Activated CD4-positive, alpha-beta memory T cell treated with anti-CD3 and anti-CD28 coated beads, Interleukin-2, amount 10 ng/mL, durations not matched to agents 7 days and 5 days (primary cell): Measurements from ENCODE around the gene ARIH2. TPM values are rescaled to one million over a fixed set of nuclear protein-coding genes. Genes with fewer than 3 reads are reported as not detected.

ENCODE experiments used
- CTCF ChIA-PET: fragments of 350-600 bp; sonication (Branson Sonifier 250); formaldehyde crosslinking; loops from one replicate; lab custom pipeline; 2021; ENCODE audit warnings: antibody characterized with exemption, inconsistent platforms; lab: Charles Lee
- POLR2A ChIA-PET: fragments of 350-600 bp; sonication (Branson Sonifier 250); formaldehyde crosslinking; loops from one replicate; lab custom pipeline; 2021; ENCODE audit warnings: antibody characterized with exemption; lab: Charles Lee
- DNase-seq: peaks from one replicate; pipeline ENCODE4 v3.0.0-alpha.2; 2020
- H3K27ac Mint-ChIP-seq: one replicate; pipeline ENCODE4 v1.8.0; 2021; ENCODE audit warnings: mild to moderate bottlenecking, mixed read lengths
- H3K27me3 Mint-ChIP-seq: one replicate; pipeline ENCODE4 v1.8.0; 2021; ENCODE audit warnings: mixed read lengths
- H3K36me3 Mint-ChIP-seq: one replicate; pipeline ENCODE4 v1.8.0; 2021; ENCODE audit warnings: low read depth, mixed read lengths
- H3K4me1 Mint-ChIP-seq: one replicate; pipeline ENCODE4 v1.8.0; 2021; ENCODE audit warnings: mixed read lengths
- H3K4me3 Mint-ChIP-seq: one replicate; pipeline ENCODE4 v1.8.0; 2021; ENCODE audit warnings: mild to moderate bottlenecking, mixed read lengths
- H3K9me3 Mint-ChIP-seq: one replicate; pipeline ENCODE4 v1.8.0; 2021; ENCODE audit warnings: mixed read lengths
- total RNA-seq, 2 experiments: library from RNA; stranded (reverse); gene quantifications; one replicate each; pipeline ENCODE4 v1.2.3, GENCODE V29; 2021

ARIH2 gene
- total RNA-seq, 2 experiments from 2014 or later = 100 TPM

GRCh38 chr3:48957006-48957705 is 38.5 kb downstream of the ARIH2 start:
- no peaks in the 10 kb centered on the region for H3K27me3 Mint-ChIP-seq
- peaks cover 26% of the 10 kb centered on the region for H3K36me3 Mint-ChIP-seq
- POLR2A ChIA-PET = interaction anchor here (0.8 to 0.9 kb wide), 2 partner anchors 38 to 137 kb away, joined by 3 read pairs; partner anchors contain the start of genes ARIH2 and QRICH1
- no peak overlapping the region for H3K27ac Mint-ChIP-seq
- DNase-seq = no peak
- CTCF ChIA-PET = interaction anchor here (0.6 kb wide), 1 partner anchor 35 kb away, joined by 3 read pairs; no protein-coding TSS in a partner anchor
- H3K4me1 Mint-ChIP-seq = peaks cover 5% of the 10 kb centered on the region
- no peak overlapping the region for H3K4me3 Mint-ChIP-seq
- no peaks in the 10 kb centered on the region for H3K9me3 Mint-ChIP-seq

DNA sequence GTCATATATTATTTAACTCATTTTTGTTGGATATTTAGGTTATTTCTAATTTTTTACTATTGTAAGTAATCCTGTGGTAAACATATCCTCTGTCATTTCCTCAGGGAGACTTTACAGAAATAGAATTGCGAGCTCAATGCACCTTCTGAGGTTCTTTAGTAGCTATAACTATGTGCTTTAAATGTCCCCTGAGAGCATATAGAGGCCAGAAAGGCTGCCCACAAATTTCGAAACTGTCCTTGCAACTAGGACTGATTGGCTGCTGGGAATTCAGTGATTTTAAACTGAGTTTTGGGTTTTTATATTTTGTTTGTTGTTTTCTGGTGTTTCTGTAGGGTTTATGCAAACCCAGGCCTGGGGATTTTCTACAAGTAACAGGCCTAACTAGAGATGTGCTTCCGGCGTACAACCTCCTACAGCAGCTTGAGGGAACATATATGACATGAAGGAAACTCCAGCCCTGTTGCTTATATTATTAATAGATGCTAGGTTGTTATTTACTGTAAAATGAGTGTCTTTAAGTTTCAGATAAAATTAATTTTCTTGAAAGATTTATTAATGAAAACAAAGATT is 42.3 kb downstream of the ARIH2 start:
- ChIA-PET POLR2A (no interaction called here), CTCF (interaction anchor here (0.5 to 2.2 kb wide), 4 partner anchors 11 to 986 kb away, joined by 3 to 7 read pairs (median 4); no protein-coding TSS in a partner anchor)
- Mint-ChIP-seq H3K36me3 (peaks cover 26% of the 10 kb centered on the region), H3K27me3 (no peaks in the 10 kb centered on the region), H3K27ac (no peak overlapping the region), H3K4me3 (no peak overlapping the region), H3K4me1 (peaks cover 4% of the 10 kb centered on the region), H3K9me3 (no peaks in the 10 kb centered on the region)
- DNase-seq = no peak

DNA sequence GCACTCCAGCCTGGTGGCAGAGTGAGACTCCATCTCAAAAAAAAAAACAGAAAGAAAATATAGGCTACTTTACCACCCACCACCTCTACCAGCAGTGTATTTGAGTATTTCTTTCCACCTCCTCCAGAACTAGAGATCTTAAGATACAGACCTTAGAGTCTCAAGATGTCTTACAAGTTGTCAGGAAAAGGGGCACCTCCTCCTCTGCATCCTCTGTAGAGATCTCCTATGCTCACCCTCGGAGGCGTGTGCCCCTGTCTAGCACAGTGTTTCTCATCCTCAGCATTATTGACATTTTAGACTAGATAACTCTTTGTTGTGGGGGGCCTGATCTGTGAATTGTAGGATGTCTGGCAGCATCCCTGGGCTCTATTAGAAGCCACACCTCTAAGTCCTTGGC is 43.7 kb downstream of the ARIH2 start:
- Mint-ChIP-seq H3K9me3 (no peaks in the 10 kb centered on the region), H3K4me3 (no peak overlapping the region), H3K4me1 (peaks cover 18% of the 10 kb centered on the region), H3K27ac (peak overlapping the region; percentile 47), H3K36me3 (peaks cover 31% of the 10 kb centered on the region), H3K27me3 (no peaks in the 10 kb centered on the region)
- DNase-seq = no peak
- POLR2A ChIA-PET = no interaction called here
- CTCF ChIA-PET = no interaction called here

- H3K9me3 Mint-ChIP-seq = no peaks in the 10 kb centered on the region
- H3K4me3 Mint-ChIP-seq = no peak overlapping the region
- no peaks in the 10 kb centered on the region for H3K27me3 Mint-ChIP-seq
- peaks cover 19% of the 10 kb centered on the region for H3K4me1 Mint-ChIP-seq
- H3K36me3 Mint-ChIP-seq = peaks cover 29% of the 10 kb centered on the region
- no peak for DNase-seq
- no peak overlapping the region for H3K27ac Mint-ChIP-seq
- ChIA-PET POLR2A (no interaction called here), CTCF (no interaction called here)
These were observed 44.3 kb downstream of the ARIH2 start for GRCh38 chr3:48962939-48963338.

DNA sequence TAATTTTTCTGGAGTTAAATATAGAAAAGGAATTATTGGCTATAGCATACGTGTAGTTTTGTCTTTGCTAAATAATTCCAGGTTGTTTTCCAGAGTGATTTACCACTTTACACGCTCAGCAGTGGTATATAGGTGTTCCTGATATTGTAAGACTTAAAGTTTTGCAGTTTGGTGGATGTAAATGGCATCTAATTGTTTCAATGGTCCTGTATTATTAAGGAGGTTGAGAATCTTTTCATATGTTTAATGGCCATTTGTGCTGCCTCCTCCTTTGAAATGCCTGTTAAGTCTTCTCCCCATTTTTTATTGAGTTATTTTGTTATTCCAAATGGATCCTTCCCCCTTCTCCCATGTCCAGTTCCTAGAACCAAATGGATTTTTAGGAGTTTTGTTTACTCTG is 44.9 kb downstream of the ARIH2 start:
- Mint-ChIP-seq H3K4me1 (peaks cover 19% of the 10 kb centered on the region), H3K4me3 (no peak overlapping the region), H3K27ac (no peak overlapping the region), H3K9me3 (no peaks in the 10 kb centered on the region), H3K27me3 (no peaks in the 10 kb centered on the region), H3K36me3 (peaks cover 31% of the 10 kb centered on the region)
- DNase-seq = no peak
- ChIA-PET CTCF (no interaction called here), POLR2A (interaction anchor here (1.4 kb wide), 1 partner anchor 11 kb away, joined by 3 read pairs; no protein-coding TSS in a partner anchor)

DNA sequence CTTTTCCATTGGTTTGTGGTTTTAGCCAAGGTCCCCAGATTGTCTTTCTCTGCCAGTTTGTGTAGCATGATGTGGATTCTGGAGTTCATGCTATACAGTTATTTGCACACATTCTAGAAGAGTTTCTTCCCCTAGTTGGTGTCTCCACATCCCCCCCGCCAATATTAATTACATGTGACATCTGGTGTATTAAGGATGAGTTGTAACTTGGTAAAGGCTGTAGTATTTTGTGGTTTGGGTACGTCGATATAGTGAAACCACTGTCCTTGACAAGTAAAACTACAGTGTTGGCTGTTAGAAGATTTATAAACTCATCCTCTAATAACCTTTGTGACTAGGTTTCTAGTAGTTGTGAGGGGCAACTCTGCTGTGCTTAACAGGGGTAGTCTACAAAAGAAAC is 47.7 kb downstream of the ARIH2 start:
- POLR2A ChIA-PET = interaction anchor here (0.8 to 2.2 kb wide), 3 partner anchors 9 to 128 kb away, joined by 3 to 6 read pairs (median 5); partner anchors contain the start of gene QRICH1

GRCh38 chr3:48966876-48967361 is 48.3 kb downstream of the ARIH2 start:
- CTCF ChIA-PET = interaction anchor here (0.6 kb wide), 1 partner anchor 47 kb away, joined by 7 read pairs; no protein-coding TSS in a partner anchor
- POLR2A ChIA-PET = interaction anchor here (0.8 to 2.2 kb wide), 3 partner anchors 9 to 127 kb away, joined by 3 to 6 read pairs (median 5); partner anchors contain the start of gene QRICH1
- Mint-ChIP-seq H3K36me3 (peaks cover 55% of the 10 kb centered on the region), H3K27ac (peak overlapping the region; percentile 63), H3K9me3 (no peaks in the 10 kb centered on the region), H3K27me3 (no peaks in the 10 kb centered on the region), H3K4me3 (no peak overlapping the region), H3K4me1 (peaks cover 20% of the 10 kb centered on the region)
- peak; percentile 26 for DNase-seq

More for the DNA sequence above, 47.7 kb downstream of the ARIH2 start:
- Mint-ChIP-seq H3K9me3 (no peaks in the 10 kb centered on the region), H3K36me3 (peaks cover 52% of the 10 kb centered on the region), H3K4me3 (no peak overlapping the region), H3K4me1 (peaks cover 20% of the 10 kb centered on the region), H3K27me3 (no peaks in the 10 kb centered on the region), H3K27ac (peak overlapping the region; percentile 39)
- CTCF ChIA-PET = interaction anchor here (0.6 kb wide), 3 partner anchors 46 to 154 kb away, joined by 3 to 7 read pairs (median 4); no protein-coding TSS in a partner anchor
- no peak for DNase-seq

GRCh38 chr3:48970586-48970985 is 51.9 kb downstream of the ARIH2 start:
- H3K27me3 Mint-ChIP-seq = no peaks in the 10 kb centered on the region
- peaks cover 28% of the 10 kb centered on the region for H3K4me1 Mint-ChIP-seq
- H3K36me3 Mint-ChIP-seq = peaks cover 66% of the 10 kb centered on the region
- H3K9me3 Mint-ChIP-seq = no peaks in the 10 kb centered on the region
- ChIA-PET CTCF (interaction anchor here (1.0 to 1.7 kb wide), 2 partner anchors 17 to 51 kb away, joined by 3 to 5 read pairs; no protein-coding TSS in a partner anchor), POLR2A (interaction anchor here (1.0 kb wide), 1 partner anchor 37 kb away, joined by 4 read pairs; the partner anchor contains the start of gene WDR6)
- H3K4me3 Mint-ChIP-seq = no peak overlapping the region
- H3K27ac Mint-ChIP-seq = peak overlapping the region; percentile 16
- no peak for DNase-seq

- no peak for DNase-seq
- Mint-ChIP-seq H3K9me3 (no peaks in the 10 kb centered on the region), H3K4me1 (peaks cover 10% of the 10 kb centered on the region), H3K36me3 (peaks cover 62% of the 10 kb centered on the region), H3K4me3 (no peak overlapping the region), H3K27me3 (no peaks in the 10 kb centered on the region), H3K27ac (peak overlapping the region; percentile 76)
- ChIA-PET POLR2A (interaction anchor here (1.0 to 2.1 kb wide), 4 partner anchors 10 to 33 kb away, joined by 3 to 10 read pairs (median 8); partner anchors contain the start of gene WDR6), CTCF (interaction anchor here (0.5 to 1.2 kb wide), 4 partner anchors 15 to 329 kb away, joined by 3 to 5 read pairs (median 4); partner anchors contain the start of genes IMPDH2, NDUFAF3 and P4HTM)
These were observed 55.6 kb downstream of the ARIH2 start for GRCh38 chr3:48974076-48974864.

DNA sequence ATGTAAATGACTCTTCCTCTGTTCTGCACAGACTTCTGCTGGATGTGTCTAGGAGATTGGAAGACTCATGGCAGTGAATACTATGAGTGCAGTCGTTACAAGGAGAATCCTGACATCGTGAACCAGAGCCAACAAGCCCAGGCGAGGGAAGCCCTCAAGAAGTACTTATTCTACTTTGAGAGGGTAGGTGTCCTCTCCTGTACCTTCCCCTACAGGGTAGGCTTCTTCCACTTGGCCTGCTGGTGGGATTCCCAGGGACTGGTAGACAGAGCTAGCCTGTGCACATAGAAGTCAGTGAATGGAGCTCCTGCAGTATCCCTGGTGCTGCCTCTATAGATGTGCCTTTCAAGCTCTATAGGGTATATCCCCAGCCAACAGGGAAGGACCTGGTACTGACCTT is 60.8 kb downstream of the ARIH2 start:
- H3K36me3 Mint-ChIP-seq = peaks cover 63% of the 10 kb centered on the region
- no peak for DNase-seq
- no peak overlapping the region for H3K27ac Mint-ChIP-seq
- ChIA-PET CTCF (interaction anchor here (1.0 kb wide), 1 partner anchor 28 kb away, joined by 4 read pairs; the partner anchor contains the start of gene WDR6), POLR2A (interaction anchor here (0.6 to 1.4 kb wide), 2 partner anchors 8 to 10 kb away, joined by 3 read pairs; no protein-coding TSS in a partner anchor)
- no peaks in the 10 kb centered on the region for H3K9me3 Mint-ChIP-seq
- H3K27me3 Mint-ChIP-seq = no peaks in the 10 kb centered on the region
- no peak overlapping the region for H3K4me3 Mint-ChIP-seq
- H3K4me1 Mint-ChIP-seq = peaks cover 5% of the 10 kb centered on the region

DNA sequence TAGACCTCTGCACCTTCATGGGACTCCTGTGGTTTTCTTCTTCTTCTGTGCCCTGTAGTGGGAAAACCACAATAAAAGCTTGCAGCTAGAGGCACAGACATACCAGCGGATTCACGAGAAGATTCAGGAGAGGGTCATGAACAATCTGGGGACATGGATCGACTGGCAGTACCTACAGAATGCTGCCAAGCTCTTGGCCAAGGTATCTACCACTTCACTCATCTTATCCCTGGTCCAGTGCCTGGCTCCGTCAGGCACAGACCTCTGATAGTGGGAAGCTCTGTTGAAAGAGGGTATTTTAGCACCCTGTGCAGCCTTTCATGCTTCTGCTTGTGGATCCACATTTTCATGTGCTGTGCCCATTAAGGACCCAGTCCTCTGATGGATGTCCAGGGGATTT is 61.7 kb downstream of the ARIH2 start:
- Mint-ChIP-seq H3K36me3 (peaks cover 59% of the 10 kb centered on the region), H3K4me1 (peaks cover 2% of the 10 kb centered on the region), H3K4me3 (no peak overlapping the region), H3K27ac (no peak overlapping the region), H3K27me3 (no peaks in the 10 kb centered on the region), H3K9me3 (no peaks in the 10 kb centered on the region)
- ChIA-PET POLR2A (interaction anchor here (1.4 kb wide), 1 partner anchor 9 kb away, joined by 3 read pairs; no protein-coding TSS in a partner anchor), CTCF (interaction anchor here (0.6 to 1.0 kb wide), 2 partner anchors 27 to 109 kb away, joined by 3 to 4 read pairs; partner anchors contain the start of gene WDR6)
- DNase-seq = no peak

DNA sequence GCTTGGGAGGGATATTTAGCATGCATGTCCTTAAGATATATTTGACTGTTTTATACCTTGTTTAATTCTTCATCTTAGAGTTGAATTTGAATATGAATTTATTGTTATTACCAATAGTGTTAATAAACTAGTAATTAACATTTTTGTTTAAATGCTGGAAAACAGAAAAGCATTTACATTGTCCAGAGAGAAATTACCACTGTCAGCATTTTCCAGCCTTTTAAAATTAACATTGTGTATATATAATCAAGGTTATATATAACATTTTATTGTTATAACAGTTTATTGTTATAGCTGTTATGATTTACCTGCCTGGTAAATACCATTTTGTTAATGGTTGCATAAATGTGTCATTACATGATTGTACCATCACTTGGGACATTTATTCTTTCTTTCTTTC is 63.4 kb downstream of the ARIH2 start:
- no peak for DNase-seq
- Mint-ChIP-seq H3K27me3 (no peaks in the 10 kb centered on the region), H3K9me3 (no peaks in the 10 kb centered on the region), H3K27ac (no peak overlapping the region), H3K4me3 (no peak overlapping the region), H3K36me3 (peaks cover 59% of the 10 kb centered on the region), H3K4me1 (peaks cover 2% of the 10 kb centered on the region)
- ChIA-PET POLR2A (no interaction called here), CTCF (no interaction called here)
